GM18502 (cell line): ENCODE results near the gene SYTL1.
"Not testable (repeated sequence)": the region's sequence is repeated elsewhere in the genome, so short reads cannot be mapped to it uniquely, and the experiment has no call there.

ENCODE experiments used
- ATAC-seq: cut with Tn5 transposase; IDR thresholded peaks from one replicate; pipeline ENCODE4 v1.9.1; 2021; ENCODE audit warnings: mild to moderate bottlenecking; ENCODE audit not compliant: unreplicated experiment, poor library complexity

SYTL1 gene

GRCh38 chr1:27380766-27381733 lies 39.2 kb downstream of the SYTL1 start:
- ATAC-seq = no peak

DNA sequence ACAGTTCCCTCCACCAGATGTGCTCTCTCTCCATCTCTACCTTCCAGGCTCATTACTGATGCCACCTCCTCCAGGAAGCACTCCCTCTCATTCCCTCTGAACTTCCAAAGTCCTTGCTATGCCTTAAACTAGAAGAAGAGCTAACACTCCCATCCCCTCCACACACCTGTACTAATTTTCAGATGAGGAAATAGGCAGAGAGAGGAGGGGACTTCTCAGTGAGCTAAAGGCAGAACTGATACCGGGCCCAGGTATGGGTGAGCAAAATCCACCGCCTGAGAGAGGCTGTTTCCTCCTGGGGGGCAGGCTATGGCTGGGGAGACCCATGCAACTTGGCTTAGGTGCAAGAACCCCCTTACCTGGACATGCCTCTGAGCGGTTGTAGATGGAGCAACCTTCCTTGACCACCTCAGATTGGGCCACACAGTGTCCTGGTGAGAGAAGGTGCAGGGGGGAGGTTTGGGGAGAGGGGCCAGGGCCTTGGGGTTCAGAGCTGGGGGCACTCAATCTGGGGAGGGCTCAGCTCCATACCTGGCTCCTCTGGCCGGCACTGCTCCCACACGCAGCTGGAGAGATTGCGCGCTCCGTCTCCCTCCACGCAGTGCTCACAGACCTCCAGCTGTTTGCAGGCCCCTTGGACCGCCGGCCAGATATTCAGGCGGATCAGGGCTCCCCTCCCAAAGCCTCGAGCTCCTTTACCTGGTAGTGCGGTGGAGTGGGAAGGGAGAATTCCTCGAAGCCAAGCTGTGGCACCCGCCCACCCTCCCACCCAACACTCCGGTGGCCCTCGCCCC lies 40.3 kb downstream of the SYTL1 start:
- ATAC-seq = no peak

GRCh38 chr1:27383039-27383605 lies 41.3 kb downstream of the SYTL1 start, which contains the start of gene CD164L2:
CD164L2 (minus strand) TSS chr1:27383333; CDS start chr1:27383239, 94 bp downstream.
- ATAC-seq = no peak

- no peak for ATAC-seq
Observed at GRCh38 chr1:27383661-27384060, 41.8 kb downstream of the SYTL1 start.

- not testable (repeated sequence) for ATAC-seq
Observed at GRCh38 chr1:27384797-27385196, 43.0 kb downstream of the SYTL1 start.

- ATAC-seq = no peak
Observed at GRCh38 chr1:27388337-27389005, 46.6 kb downstream of the SYTL1 start.

DNA sequence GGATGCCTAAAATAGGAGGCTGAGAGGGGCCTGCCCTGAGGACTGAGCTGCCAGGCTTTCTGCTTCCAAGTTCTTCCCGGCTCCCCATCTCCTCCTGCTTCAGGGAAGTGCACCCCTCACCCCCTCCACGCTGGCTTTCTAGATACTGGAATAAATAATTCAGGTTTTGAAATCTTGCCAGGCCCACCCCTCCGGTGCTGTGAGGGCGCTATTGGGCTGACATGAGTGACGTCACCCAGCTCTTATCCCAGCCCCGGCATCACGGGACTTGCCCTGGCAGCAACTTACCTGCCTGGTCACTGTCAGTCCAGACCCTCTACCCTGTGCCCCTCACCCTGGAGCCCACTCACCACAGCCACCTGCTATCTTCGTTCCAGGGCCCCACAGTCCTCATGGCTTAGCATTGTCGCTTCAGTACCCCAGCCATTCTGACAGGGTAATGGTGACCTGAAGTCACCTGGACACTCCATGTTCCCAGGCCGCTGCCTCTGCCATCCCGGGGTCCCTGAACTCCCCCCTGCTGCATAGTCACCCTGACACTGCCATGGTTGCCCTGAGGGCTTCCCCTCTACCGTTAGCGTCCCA lies 49.8 kb downstream of the SYTL1 start:
- no peak for ATAC-seq

- ATAC-seq = peak; percentile 77
Observed at GRCh38 chr1:27392096-27392777, 50.4 kb downstream of the SYTL1 start, which contains the start of gene GPR3. GPR3 (plus strand) TSS chr1:27392622; CDS start chr1:27393799, 1,177 bp downstream.

GRCh38 chr1:27392778-27393635 lies 51.2 kb downstream of the SYTL1 start:
- no peak for ATAC-seq

GRCh38 chr1:27393641-27394281 lies 51.9 kb downstream of the SYTL1 start:
- ATAC-seq = no peak

DNA sequence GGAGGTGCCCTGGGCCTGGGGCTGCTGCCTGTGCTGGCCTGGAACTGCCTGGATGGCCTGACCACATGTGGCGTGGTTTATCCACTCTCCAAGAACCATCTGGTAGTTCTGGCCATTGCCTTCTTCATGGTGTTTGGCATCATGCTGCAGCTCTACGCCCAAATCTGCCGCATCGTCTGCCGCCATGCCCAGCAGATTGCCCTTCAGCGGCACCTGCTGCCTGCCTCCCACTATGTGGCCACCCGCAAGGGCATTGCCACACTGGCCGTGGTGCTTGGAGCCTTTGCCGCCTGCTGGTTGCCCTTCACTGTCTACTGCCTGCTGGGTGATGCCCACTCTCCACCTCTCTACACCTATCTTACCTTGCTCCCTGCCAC lies 52.4 kb downstream of the SYTL1 start:
- ATAC-seq = no peak

- no peak for ATAC-seq
Observed at GRCh38 chr1:27394925-27395324, 53.1 kb downstream of the SYTL1 start.

DNA sequence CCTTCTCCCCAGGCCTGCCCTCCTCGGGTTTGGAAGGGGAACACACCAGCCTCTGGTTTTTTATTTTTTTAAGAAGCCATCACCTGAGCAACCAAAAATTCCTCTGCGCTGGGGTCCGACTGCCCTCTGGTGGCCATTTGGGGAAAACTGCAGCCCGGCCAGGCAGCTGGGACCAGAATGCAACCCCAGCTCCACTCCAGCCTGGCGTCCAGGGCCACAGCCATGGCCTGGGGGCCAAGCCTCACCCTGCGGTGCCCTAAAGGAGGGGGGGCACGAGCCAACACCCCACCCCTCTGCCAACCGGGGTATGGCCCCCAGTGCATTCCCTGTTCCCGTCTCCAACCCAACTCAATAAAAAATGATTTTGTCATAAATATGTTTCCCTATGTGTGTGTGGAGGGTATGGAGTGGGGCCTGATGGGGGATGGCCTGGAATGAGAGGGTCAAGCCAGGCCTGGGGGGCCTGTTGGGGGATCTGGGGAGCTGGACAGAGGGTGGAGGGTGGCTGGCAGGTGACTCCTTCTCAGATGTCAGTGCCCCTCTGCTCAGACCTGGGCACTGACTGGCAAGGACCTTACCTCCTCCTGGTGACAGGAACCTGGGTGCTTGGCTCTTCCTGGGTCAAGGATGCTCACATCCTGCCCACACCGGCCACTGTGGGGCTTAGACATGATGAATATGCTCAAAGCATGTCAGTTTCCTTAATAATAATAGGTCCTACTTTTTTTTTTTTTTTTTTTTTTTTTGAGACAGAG lies 53.8 kb downstream of the SYTL1 start:
- ATAC-seq = no peak

GRCh38 chr1:27397110-27397509 lies 55.3 kb downstream of the SYTL1 start:
- ATAC-seq = no peak

DNA sequence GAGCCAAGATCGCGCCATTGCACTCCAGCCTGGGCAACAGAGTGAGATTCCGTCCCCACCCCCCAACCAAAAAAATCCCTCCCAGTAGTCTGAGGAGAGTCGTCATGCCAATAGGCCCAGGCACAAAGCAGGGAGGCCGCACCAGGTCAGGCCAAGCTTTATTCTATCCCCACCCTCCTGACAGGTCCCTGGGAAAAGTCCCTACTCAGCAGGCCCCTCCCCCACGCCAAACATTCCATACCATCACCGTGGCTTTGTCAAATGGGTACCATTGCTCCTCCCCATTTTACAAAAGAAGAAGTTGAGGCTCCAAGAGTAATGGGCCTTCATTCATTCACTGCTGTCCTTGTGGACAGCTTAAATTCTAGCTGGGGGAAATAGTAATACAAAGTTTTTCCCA lies 55.9 kb downstream of the SYTL1 start:
- ATAC-seq = no peak

DNA sequence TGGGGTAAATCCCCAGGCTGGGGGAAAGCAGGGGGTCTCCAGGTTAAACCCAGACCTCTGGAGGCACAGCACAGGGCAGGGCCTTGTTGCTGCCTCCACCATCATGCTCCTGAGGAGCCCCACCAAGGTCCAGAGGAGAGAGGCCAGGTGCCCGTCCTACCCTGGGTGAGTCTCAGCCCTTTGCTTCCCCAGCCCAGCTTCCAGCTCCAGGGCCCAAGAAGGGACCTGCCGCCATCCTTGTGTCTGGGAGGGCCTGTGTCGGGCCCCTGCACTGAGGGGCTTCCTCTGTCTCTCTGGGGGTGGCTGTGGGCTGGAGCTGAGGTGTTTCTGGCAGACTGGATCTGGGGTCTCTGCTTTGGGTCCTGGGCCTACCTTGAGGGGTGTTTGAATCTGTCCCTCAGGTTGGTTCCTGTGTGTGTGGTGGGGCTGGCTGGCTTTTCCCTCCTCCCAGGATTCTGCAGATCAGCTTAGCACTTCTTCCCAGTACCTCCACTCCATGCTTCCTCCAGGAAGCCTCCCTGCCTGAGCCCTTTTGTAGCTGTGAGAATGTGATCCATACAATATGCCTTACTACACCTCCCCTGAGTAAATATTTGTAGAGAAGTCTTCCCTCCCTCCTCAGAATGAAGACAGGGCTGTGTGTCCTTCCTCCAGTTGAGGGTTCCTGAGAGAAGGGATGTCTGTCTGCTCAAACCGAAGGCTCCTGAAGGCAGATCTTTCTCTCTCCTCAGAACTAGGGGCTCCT lies 56.8 kb downstream of the SYTL1 start:
- no peak for ATAC-seq
